A673 (cell line): ENCODE measurements around the gene SYNE2. TPM values are rescaled to one million over a fixed set of nuclear protein-coding genes. Genes with fewer than 3 reads are reported as not detected.

Source experiments
- BruUV-seq: library from RNA; stranded (reverse); fragments of 400-500 nt; replicated peaks from 2 replicates; lab custom pipeline; 2021; lab: Mats Ljungman, UMichigan
- CTCF ChIA-PET: fragments of 300-600 bp; sonication (Branson Sonifier 250); formaldehyde crosslinking; loops from one replicate; lab custom pipeline; 2022; ENCODE audit warnings: antibody characterized with exemption; lab: Charles Lee
- POLR2A ChIA-PET: fragments of 300-600 bp; sonication (Branson Sonifier 250); formaldehyde crosslinking; loops from one replicate; lab custom pipeline; 2022; ENCODE audit warnings: antibody characterized with exemption; ENCODE audit not compliant: low non-redundant PET; lab: Charles Lee
- DNase-seq: peaks from one replicate; pipeline ENCODE4 v3.0.0-alpha.2; 2015; ENCODE audit warnings: low spot score
- H3K27ac ChIP-seq: fragments of 200-600 bp; sonication (generic); 2 replicates; pipeline ENCODE4 v1.5.1; 2016; ENCODE audit warnings: mixed run types, low read depth, mild to moderate bottlenecking, mixed read lengths, antibody characterized with exemption, low read length; ENCODE audit not compliant: poor library complexity, severe bottlenecking
- H3K27me3 ChIP-seq: fragments of 200-600 bp; sonication (generic); replicated peaks from 2 replicates; pipeline ENCODE4 v1.6.1; 2017; ENCODE audit warnings: mixed run types, low read depth, mild to moderate bottlenecking, mixed read lengths, antibody characterized with exemption, low read length; ENCODE audit not compliant: insufficient read depth, poor library complexity
- H3K36me3 ChIP-seq: fragments of 200-600 bp; sonication (generic); 2 replicates; pipeline ENCODE4 v1.6.1; 2016; ENCODE audit warnings: mixed run types, mild to moderate bottlenecking, mixed read lengths, antibody characterized with exemption, low read length; ENCODE audit not compliant: insufficient read depth, poor library complexity, severe bottlenecking
- H3K4me1 ChIP-seq: fragments of 200-600 bp; sonication (generic); 2 replicates; pipeline ENCODE4 v1.6.1; 2017; ENCODE audit warnings: mixed run types, mild to moderate bottlenecking, mixed read lengths, antibody characterized with exemption, low read length; ENCODE audit not compliant: insufficient read depth, poor library complexity, severe bottlenecking
- H3K4me3 ChIP-seq: fragments of 200-600 bp; sonication (generic); 2 replicates; pipeline ENCODE4 v1.5.1; 2016; ENCODE audit warnings: low read depth, mixed run types, mild to moderate bottlenecking, mixed read lengths, low read length; ENCODE audit not compliant: poor library complexity, severe bottlenecking
- H3K9me3 ChIP-seq: fragments of 200-600 bp; sonication (generic); 2 replicates; pipeline ENCODE4 v1.6.1; 2016; ENCODE audit warnings: mixed run types, low read depth, mild to moderate bottlenecking, mixed read lengths, antibody characterized with exemption, low read length; ENCODE audit not compliant: poor library complexity, severe bottlenecking
- CTCF ChIP-seq: fragments of 300-800, 200-600 bp; sonication (generic); conservative IDR thresholded peaks from 2 replicates; pipeline ENCODE4 v1.5.1; 2017; ENCODE audit warnings: low read depth, mild to moderate bottlenecking, antibody characterized with exemption, low read length, moderate library complexity, mixed read lengths
- EZH2 ChIP-seq: fragments of 200-600 bp; sonication (generic); IDR thresholded peaks from 2 replicates; pipeline ENCODE4 v1.6.1; 2017; ENCODE audit warnings: borderline replicate concordance, low read depth, mild to moderate bottlenecking, mixed read lengths, antibody characterized with exemption, low read length; ENCODE audit not compliant: poor library complexity, severe bottlenecking
- intact Hi-C: fragments of 100-400 bp; cut with micrococcal nuclease; formaldehyde crosslinking; loops from one replicate; pipeline ENCODE4 v1.10.0; 2022; ENCODE audit not compliant: unreplicated experiment
- total RNA-seq: library from RNA; stranded (reverse); gene quantifications from 2 replicates; pipeline ENCODE4 v1.2.3, GENCODE V29; 2021

Gene SYNE2
- total RNA-seq, 1 experiment from 2014 or later, result 68.2 TPM

- TF ChIP-seq EZH2, result no peak
- TF ChIP-seq CTCF, result no peak
- peaks cover 20% of the 10 kb centered on the region for H3K4me1 ChIP-seq
- intact Hi-C loops, result no loop called here
- peak overlapping the region; percentile 38 for H3K27ac ChIP-seq
- CTCF ChIA-PET, result no interaction called here
- POLR2A ChIA-PET, result no interaction called here
- peak; percentile 12 for DNase-seq
- H3K27me3 ChIP-seq, result no peaks in the 10 kb centered on the region
- H3K36me3 ChIP-seq, result no peaks in the 10 kb centered on the region
- no peak overlapping the region for H3K4me3 ChIP-seq
- no TSS peak for BruUV-seq
- H3K9me3 ChIP-seq, result no peaks in the 10 kb centered on the region
Observed at GRCh38 chr14:63890553-63890952, 37.7 kb downstream of the SYNE2 start.

GRCh38 chr14:63891148-63891975 lies 38.6 kb downstream of the SYNE2 start:
- no TSS peak for BruUV-seq
- TF ChIP-seq CTCF, result no peak
- TF ChIP-seq EZH2, result no peak
- Histone ChIP-seq H3K9me3 (no peaks in the 10 kb centered on the region), H3K4me3 (no peak overlapping the region), H3K36me3 (no peaks in the 10 kb centered on the region), H3K27me3 (no peaks in the 10 kb centered on the region), H3K27ac (peak overlapping the region; percentile 38), H3K4me1 (peaks cover 23% of the 10 kb centered on the region)
- intact Hi-C loops, result no loop called here
- ChIA-PET POLR2A (no interaction called here), CTCF (no interaction called here)
- DNase-seq, result peak; percentile 34

GRCh38 chr14:63892265-63892664 lies 39.5 kb downstream of the SYNE2 start:
- intact Hi-C loops, result no loop called here
- H3K9me3 ChIP-seq, result no peaks in the 10 kb centered on the region
- no peak overlapping the region for H3K4me3 ChIP-seq
- peaks cover 24% of the 10 kb centered on the region for H3K4me1 ChIP-seq
- no peaks in the 10 kb centered on the region for H3K36me3 ChIP-seq
- ChIA-PET POLR2A (no interaction called here), CTCF (no interaction called here)
- no TSS peak for BruUV-seq
- no peak overlapping the region for H3K27ac ChIP-seq
- H3K27me3 ChIP-seq, result no peaks in the 10 kb centered on the region
- DNase-seq, result no peak
- TF ChIP-seq EZH2 (no peak), CTCF (no peak)
